Stimulated activated CD4-positive, alpha-beta T cell treated with anti-CD3 and anti-CD28 coated beads, TNF-alpha, amount 100 ng/mL, for 48 hours (primary cell): ENCODE results near the gene PEX14.

Experiments
- DNase-seq, 3 donors: peaks; one replicate each; pipeline ENCODE4 v3.0.0-alpha.2; 2020; ENCODE audit warnings: low read depth in 3 of 3

PEX14 gene

DNA sequence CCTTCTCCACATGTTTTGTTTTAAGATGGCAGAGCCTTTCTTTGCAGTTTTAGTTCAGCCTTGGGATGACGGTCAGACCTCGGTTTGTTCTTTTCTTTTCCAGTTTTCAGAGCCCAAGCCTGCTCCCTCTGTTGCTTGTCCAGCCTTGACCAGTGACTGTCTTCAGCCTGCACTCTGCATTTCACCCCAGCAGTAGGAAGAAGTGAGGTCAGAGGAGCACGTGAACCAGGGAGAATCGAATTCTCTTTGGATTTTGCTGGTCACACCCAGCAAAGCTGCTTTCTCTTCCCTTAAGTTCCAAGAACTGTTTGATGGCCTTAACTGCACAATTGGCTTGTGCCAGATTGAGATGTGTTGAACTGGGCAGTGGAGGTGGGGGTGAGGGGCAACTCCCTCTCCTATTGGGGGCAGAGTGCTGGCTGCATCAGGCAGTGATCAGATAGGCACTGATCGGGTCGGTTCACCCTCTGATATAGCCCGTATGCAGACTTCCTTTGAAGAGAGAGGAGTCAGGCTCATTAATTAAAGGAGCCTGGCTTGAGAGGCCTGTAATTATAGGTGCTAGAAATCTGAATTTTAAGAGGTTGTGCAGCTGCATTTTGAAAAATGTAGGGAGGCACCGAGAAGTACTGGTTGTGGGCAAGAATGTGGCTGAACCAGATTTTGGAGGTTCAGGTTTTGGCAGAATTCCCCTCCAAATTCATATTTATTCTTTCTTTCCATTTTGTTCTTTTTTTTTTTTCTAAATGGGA is 42.4 kb downstream of the PEX14 start:
- no peak for DNase-seq

DNA sequence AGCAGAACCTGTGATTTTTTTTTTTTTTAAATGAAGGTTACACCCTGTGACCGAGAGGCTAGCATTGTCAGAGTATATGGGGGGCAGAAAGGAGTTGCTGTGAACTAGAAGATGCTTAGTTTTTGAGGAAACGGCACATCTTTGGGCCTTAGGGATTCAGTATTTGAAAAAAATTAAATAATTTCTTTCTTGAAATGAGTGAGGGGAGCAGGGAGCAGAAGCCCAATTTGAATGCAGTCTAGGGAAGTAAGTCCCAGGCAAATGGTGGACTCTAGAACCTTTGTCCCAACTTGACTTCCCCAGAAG is 42.9 kb downstream of the PEX14 start:
- DNase-seq: no peak

DNA sequence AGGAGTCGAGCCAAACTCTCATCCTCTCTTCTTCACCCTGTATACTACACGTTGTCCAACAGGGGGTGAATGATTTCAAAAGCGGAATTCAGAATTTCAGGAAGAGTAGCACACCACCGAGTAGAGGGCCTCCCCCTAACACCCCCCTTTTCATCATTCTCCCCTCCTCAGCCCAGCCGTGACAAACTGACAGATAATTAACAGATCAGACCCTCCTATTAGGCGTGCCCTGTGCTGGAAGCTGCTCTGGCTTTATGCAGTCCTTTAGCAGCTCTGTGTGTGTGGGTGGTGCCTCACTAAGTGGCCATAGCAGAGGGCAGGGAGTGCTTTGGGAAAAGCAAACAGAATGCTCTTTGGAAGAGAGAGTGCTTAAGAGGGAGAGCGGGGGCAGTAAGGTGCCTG is 44.3 kb downstream of the PEX14 start:
- DNase-seq: no peak

DNA sequence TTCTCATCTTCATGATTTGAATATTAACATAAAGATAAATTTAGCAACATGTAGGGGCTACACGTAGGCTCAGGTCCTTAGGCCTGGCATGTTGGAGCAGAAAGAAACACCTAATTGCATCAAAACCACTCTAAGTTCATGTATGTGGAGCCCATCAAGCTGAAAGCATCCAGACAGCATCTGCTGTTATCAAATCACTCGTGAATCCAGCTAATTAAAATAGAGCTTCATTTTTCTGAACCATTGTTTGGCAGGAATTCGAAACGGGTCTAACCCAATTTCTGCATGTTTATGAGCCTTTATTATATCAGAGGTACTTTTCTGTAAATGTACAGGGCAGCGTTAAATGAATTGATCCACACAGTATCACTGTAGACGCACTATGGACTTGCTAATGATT is 45.7 kb downstream of the PEX14 start:
- no peak for DNase-seq

DNA sequence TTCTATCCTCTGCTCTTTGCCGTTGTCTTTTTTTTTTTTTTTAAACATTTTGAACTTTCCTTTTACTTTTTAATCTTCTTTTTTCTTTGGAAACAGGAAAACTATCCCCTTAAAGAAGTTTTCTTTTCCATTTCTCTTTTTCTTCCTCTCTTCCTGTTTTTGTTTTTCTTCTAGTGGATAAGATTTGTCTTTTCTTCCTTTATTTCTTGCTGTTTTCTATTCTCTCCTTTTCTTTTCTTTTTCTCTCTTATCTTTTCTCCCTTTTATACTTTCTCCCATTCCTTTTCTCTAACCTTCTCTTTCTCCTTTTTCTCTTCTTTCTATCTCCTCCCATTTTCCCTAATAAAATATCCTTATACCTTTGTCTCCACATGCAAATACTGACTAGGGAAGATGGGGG is 46.2 kb downstream of the PEX14 start:
- no peak for DNase-seq

DNA sequence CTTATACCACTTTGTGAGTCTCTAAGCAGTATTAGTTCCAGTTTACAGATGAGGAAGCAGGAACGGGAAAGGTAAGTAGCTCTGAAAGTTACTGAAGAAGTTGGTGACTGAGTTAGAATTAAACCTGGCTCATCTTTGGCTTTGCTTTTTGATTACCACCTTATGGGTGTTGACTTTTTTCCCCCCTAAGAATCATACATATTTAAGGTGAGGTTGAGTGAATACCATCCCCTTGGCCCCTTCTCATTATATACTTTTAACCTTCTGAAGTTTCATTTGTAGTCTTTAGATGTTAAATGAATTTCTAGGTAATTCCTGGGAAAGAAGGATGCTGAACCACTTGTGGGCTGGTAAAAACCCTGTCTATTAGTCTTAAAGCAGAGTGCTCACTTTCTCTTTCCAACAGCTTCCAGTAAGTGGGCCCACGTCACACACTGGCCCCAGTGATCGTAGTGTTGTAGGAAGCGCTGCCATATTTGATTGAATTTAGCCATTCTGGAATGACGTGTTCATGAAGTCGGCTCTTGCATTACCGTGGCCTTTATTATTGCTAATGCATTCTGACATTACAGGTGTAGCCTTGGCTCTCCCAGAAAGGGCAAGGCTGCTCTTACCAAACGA is 46.9 kb downstream of the PEX14 start:
- no peak for DNase-seq

DNA sequence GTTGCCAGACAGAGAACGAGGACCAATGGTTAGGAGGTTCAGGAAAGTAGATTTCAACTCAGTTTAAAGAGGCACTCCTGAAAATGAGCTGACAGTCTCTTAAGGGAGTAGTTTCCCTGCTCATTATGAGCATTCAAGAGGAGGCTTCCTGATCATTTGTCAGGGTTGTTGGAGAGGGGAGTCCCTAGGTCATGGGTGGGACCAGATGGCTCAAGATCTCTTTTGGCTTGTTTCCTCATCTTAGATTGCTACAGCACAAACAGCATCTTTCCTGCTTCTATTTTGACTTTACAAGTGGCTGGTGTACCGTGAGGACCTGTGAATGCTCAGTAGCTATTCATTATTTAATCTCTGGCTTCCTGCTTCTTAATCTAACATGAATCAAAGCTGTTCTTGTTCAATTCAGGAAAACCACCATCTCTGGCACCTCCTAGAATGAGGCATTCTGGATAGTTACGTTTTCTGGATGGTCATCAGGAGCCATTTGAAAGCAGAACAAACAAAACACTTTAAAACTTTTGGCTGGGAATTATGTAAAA is 47.6 kb downstream of the PEX14 start:
- no peak for DNase-seq

DNA sequence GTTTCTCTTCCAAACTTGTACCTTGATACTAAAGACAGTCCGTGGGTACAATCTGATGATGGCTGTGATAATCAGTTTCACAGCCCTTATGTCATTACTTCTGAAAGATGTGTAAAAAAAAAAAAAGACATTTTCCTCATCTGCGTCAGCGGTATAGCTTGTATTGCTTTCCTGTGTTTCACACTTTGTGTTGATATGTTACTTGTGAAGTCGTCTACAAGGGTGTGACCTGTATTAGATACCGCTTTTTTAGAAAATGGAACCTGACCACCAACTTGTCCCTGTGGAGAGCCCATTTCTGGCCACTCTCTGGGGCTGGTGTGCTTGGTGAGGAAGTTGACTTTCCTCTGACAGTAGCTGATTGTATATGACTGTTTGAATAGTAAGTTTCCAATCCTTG is 50.5 kb downstream of the PEX14 start:
- no peak for DNase-seq

DNA sequence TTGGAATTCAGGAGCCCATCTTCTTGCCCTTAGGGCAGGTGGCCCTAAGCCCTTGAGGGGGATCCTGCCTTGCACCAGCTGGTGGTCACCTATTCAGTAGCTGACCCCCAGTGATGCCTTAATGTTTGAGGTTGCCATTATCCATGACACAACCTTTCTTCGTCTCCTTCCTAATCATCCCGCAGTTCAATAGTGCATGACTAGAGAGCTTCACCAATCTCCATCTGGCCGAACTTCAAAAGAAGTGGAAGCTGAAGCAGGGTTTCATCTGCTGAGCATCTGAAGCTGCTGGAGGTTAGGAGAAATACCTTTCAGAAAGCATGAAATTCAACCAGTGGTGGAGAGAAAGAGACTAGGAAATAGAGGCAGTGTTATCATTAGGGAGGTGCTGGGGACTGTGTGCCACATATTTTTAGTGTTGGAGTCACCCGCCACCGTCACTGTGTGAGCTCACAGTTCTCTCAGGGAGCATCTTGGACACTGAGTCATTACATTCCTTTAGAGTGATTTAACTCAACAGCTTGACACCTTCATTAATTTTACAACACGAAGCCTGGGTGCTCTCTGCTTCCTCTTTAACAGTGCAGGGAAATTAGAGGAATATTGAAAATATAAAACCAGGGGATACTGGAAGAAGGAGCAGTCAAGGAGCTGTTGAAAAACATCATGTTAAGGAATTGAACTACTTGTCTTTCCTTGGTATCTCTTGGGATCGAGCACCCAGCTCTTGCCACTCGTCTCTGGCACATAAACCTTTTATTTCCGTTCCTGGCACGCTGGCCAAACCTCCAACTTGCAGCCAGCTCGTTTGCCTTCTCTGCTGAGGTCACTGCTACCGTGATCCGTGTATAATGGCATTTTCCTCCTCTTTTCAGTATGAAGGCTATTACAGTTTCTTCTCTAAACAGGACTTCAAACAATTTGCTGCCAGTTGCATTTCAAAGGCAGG is 53.6 kb downstream of the PEX14 start:
- no peak for DNase-seq

DNA sequence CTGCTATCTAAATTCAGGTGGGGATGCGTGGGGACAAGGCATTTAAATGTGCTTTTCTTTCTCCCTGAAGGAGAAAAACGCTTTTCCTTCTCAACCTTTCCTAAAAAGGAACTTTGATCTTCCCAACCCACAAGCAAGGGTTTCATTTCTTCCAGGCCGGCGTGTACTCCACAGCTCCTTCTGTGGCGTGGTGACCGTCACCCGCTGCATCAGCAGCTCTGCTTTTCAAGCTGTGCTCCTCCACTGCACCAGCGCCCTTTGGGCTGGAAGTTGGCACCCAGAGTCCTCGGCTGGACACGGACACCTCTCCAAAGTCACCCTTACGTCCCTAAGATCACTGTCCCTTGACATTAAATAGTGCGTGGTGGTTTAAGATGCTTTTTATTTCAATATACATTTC is 54.3 kb downstream of the PEX14 start:
- no peak for DNase-seq

DNA sequence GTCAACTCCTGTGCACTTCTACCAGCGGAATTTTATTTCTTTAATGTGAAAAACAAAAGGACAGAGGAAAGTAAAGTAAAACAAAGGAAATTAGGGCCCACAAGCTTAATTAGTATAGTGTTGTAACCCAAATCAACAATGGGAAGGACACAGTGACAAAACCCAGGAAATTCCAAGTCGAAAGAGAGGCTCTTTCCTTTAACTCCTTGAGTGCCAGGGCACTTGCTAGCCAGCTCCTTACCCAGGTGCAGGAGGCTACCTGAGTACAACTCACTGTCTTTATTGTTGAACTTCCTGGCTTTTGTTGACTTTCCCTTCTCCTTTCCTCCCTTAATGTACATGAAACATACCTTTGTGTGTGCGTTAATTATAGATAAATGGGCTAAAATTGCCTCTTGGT is 55.0 kb downstream of the PEX14 start:
- DNase-seq: no peak

DNA sequence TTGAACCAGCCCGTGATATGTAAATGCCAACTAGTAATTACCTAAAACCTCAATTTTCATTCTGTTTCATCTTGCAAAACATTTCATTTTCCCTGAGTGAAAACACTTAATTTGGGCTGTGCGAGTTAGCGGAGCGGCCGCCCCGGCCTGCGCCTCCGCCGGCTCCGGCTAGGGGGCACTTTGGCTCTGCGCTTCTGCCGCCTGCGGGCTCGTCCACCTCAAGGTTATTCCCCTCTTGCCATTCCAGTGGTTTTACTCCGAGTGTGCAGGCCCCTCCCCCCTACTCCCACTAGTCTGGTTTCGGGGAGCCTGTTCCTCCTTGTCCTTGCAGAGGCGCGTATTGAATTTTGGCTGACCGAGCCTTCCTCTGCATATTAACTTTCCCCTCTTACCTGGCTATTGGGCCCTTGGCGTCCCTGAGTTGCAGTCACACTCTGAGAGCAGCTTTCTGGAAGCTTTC is 55.6 kb downstream of the PEX14 start:
- no peak for DNase-seq

DNA sequence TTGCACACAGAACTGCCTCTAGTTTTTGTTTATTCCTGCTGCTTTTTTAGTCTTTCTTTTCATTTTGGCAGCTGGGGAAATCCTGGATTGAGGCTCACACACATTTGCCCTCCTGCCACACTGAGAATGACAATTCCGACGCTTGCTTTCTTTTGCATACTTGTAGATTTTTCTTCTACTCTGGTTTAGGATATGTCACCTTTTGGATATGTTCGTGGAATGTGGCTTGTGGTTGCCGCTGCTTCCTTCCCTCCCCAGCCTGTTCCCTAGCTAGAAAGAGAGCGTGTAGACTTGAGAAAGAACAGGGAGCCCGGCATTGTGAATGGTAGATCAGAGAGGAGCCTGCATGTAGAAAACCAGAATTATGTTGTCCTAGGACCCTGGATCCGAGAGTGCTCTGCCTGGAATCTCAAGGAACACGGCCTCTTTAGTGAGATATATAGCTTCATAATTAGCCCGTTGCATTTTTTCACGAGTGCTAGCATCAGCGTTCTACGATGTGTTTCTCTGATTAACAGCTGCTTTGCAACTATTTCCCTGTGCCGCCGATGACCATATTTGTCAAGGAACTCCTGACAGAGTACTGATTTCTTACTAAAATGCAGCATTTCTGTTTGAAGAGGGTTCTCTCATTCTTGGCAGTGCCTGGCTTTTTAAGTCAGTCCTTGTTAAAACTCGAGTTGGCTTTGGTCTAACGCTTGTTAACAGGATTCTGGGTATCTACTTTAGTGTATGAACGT is 56.2 kb downstream of the PEX14 start:
- DNase-seq: no peak

DNA sequence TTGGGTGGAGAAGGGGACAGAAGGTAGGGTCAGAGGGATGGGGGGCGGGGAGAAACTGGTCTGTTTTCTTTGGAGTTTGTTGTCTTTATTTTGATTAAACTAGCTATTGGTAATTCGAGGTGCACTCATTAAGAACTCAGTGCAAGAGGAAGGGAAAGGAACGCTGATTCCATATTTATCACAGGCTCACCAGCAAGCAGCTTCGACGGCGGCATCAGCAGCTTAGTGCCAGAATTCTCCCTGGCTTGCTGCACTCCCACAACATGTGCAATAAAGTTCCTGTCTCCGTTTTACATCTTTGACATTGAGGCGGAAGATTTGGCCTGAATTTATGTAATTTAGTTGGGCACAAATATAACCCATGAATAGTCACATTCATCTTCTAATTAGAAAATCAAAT is 57.6 kb downstream of the PEX14 start:
- no peak for DNase-seq

DNA sequence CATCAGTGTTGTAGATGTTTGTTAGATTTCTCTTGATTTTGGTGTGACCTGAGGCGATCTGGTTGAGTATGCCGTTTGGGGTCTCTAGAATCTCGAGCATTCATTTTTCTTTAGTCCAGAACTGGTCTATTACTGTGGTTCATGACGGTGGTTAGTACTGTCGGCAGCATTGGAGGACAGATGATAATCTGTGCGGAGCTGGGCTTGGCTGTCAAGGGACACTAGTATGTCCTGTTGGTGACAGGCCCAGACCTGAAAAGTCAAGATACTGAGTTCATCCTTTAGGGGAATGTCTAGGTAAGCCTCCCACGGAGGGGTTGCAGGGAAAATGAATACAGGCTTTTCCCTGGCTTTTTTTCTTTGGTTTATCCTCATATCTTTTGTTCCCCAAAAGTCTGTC is 59.8 kb downstream of the PEX14 start:
- DNase-seq: no peak

DNA sequence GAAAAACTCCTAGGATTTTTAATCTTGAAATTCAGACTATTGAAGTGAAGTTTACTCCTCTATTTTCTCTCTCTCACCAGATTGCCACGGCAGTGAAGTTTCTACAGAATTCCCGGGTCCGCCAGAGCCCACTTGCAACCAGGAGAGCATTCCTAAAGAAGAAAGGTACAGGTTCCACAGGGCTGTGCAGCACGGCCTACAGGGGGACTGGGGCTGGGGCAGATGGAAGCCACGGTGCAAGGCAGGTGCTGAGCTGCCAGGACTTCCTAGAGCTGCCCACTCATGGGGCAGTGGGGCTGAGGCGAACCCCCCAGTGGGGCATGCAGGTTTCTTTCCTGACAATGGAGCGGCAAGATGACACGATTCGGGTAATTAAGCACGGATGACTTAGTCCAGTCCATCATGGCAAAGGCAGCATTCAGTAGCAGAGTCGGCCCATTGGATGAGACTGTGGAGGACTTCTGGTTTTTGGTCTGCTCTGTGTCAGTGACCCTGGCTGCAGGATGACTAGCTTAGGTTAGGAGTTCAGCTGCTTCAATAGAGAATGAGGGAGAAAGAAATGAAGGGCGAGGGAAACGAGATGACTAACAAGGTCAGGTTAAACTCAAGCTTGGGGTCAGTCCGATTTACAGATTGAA is 61.5 kb downstream of the PEX14 start:
- no peak for DNase-seq

DNA sequence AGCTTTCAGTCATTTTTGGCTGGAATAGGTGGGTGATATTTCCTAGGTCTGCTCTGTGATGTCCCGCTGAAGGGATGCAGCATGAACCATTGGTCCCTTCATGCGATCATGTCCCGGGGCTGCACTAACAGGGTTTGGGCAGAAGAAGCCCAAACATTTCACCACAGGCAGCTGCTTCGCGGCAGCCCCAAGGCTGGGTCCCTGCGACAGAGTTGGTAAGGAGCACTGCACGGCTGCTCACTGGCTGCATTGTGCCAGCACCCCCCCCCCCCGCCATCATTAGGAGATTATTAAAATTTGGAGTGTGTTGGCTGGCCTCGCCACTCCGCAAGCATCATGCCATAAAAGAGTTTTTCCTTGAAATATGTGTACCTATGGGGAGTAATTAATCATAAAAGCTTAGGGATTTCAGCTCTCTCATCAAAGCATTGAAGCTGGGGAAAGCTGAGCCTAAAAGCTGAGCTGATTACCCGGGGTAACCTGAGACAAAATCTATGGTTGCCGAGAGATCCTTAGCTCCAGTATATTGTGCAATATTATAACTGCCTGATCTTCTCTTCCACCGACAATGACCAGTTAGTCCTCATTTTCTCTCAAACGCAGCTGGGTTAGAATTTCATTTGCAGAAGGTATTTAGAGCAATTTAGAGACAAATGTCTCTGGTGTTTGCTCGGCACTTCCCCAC is 62.5 kb downstream of the PEX14 start:
- no peak for DNase-seq

DNA sequence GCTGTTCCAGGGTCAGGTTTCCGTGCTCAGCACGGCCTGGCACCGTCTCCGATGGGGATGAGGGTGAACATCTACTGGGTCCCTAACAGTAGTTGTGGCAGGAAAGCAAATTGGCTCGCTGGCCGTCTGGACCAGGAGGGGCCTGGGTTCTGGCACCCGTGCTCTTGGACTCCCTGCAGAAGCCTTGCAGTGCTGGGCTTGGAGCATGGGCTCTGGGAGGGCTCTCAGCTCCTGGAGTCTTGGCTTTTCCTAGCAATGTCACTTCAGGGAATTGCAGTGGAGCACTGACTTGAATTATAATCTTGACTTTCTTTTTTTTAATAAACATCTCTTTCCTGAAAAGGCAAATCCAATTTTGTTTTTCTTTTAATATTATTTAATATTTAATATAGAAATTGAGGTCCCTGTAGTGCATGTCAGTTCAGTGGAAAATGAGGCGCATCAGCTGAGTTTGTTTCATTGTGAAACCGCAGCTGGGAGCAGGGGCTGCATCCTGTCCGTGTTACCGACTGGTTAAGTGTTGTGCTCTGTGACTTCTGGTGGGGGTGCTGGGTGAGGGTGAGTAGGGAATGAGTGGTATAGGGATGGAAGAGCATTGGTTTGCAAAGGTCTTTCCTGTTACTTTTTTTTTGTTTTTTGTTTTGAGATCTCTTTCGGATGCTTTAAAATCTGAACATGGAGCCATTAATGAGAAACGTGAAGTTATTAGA is 64.1 kb downstream of the PEX14 start:
- no peak for DNase-seq

DNA sequence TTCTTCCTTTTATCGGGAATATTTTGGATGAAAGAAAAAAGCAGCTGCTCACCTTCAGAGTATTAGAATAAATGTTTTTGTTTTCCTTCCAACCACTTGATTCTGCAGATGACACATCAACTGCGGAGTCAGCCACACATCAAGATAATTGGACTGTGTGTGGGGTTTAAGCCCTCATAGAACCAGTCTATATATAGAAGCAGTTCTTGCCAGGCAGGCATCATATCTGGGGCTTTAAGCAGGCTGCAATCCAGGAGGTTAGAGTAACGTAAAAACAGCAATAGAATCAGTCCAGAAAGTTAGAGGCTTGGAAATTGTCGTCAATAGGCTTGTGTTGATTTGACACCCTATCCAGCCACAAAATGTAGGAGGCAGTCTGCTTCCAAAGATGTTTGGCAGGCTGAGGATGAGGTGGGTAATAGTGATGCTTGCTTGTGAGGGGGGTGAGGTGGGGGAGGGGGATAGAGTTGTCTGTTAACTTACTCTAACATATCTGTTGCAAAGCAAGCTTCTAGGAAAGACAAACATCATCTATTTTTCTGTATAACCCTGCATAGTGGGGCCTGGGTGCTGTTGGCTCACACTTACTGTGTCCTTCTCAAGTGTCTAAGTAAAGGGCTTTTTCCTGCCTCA is 64.8 kb downstream of the PEX14 start:
- DNase-seq: no peak
